Heart left ventricle (tissue), 16 donors: ENCODE results near the gene RPL37A. TPM values are rescaled to one million over a fixed set of nuclear protein-coding genes. Genes with fewer than 3 reads are reported as not detected.
A peak's percentile ranks its signal among the peaks of the same experiment; 100 is the strongest.

Experiments used
- ATAC-seq, 4 donors: fragments of 200-7000 bp; cut with Tn5 transposase; one replicate each; pipeline ENCODE4 v1.9.1; 2020 to 2022; ENCODE audit warnings: moderate library complexity in 4 of 4, mild to moderate bottlenecking in 3 of 4, moderate number of reproducible peaks in 1 of 4
- DNase-seq, 5 donors: peaks; one replicate each; pipeline ENCODE4 v3.0.0-alpha.2; 2020
- H3K27ac ChIP-seq, 12 donors: fragments of 200-600 bp; sonication (generic) in 4 of 12; one replicate each; pipeline versions ENCODE4 v1.5.0 to v1.8.0; 2016 to 2022; ENCODE audit warnings: mild to moderate bottlenecking in 2 of 12
- H3K27me3 ChIP-seq, 9 donors: fragments of 200-600 bp; sonication (generic) in 2 of 9; one replicate each; pipeline versions ENCODE4 v1.5.1 to v1.8.0; 2016 to 2022; ENCODE audit warnings: mild to moderate bottlenecking in 3 of 9
- H3K36me3 ChIP-seq, 9 donors: fragments of 200-600 bp; sonication (generic) in 2 of 9; one replicate each; pipeline versions ENCODE4 v1.5.0 to v1.8.0; 2018 to 2022; ENCODE audit warnings: mild to moderate bottlenecking in 2 of 9
- H3K4me1 ChIP-seq, 12 donors: fragments of 200-600 bp; sonication (generic) in 4 of 12; one replicate each; pipeline versions ENCODE4 v1.5.0 to v1.8.0; 2016 to 2022; ENCODE audit warnings: mild to moderate bottlenecking in 3 of 12
- H3K4me3 ChIP-seq, 12 donors: fragments of 200-600 bp; sonication (generic) in 4 of 12; one replicate each; pipeline versions ENCODE4 v1.5.0 to v1.8.0; 2017 to 2022; ENCODE audit warnings: mild to moderate bottlenecking in 9 of 12, moderate library complexity in 4 of 12
- H3K9me3 ChIP-seq, 12 donors: fragments of 200-600 bp; sonication (generic) in 4 of 12; one replicate each; pipeline versions ENCODE4 v1.5.0 to v1.8.0; 2016 to 2022; ENCODE audit warnings: mild to moderate bottlenecking in 1 of 12
- CTCF ChIP-seq, 12 donors: fragments of 200-600 bp; sonication (generic) in 4 of 12; IDR thresholded peaks; one replicate each; pipeline versions ENCODE4 v1.5.0 to v1.8.0; 2018 to 2022; ENCODE audit warnings: antibody characterized with exemption in 12 of 12, mild to moderate bottlenecking in 5 of 12
- POLR2A ChIP-seq, 2 donors: fragments of 450-650 bp; IDR thresholded peaks; one replicate each; pipeline ENCODE4 v1.6.1; 2017; ENCODE audit warnings: antibody characterized with exemption in 2 of 2, mild to moderate bottlenecking in 2 of 2, moderate library complexity in 2 of 2
- WGBS, 4 donors: extraction: QIAGEN DNeasy Blood & Tissue Kit in 2 of 4; methylation state at CpG; one replicate each; pipeline versions ENCODE4 v1.1.5 to v1.1.7; 2013 to 2018; 5-methylcytosine and 5-hydroxymethylcytosine counted together
- intact Hi-C, 10 donors: fragments of 100-400 bp; cut with DNase I; formaldehyde crosslinking; loops; one replicate each; pipeline versions ENCODE4 v1.11.1 to v1.14.2; 2022
- polyA plus RNA-seq, 2 donors: library from polyadenylated mRNA; stranded (reverse); fragments of 200-250 nt; gene quantifications; one replicate each; pipeline ENCODE4 v1.2.3, GENCODE V29; 2013
- total RNA-seq, 9 donors: library from RNA; depleted of rRNA in 2 of 9; stranded (reverse); fragments of >200 nt in 2 of 9; fragmentation: NEBNext Ultra II Directional in 3 of 9; extraction: Animal tissue kit (Norgen Biotek cat#: 25700) in 3 of 9; gene quantifications; one replicate each; pipeline versions ENCODE4 v1.1.0 to v1.2.4, GENCODE V29; 2016 to 2023
- donor health status: ischemic (EF 13 %, LVEDD 7.1; RV severe dilation, severe dysfunction).
- donor health status: healthy with polysubstance abuse.
- donor health status: DM: no; HTN: yes; CAD: no.
- donor health status: DM: no; HTN: no; CAD: no.
- donor health status: ischemic (EF 25% LVEDD 6.9; RV normal size, moderate dysfunction).
- donor health status: ischemic (EF 25% LVEDD 5.7; RV mildly dilated, moderate dysfunction).
- donor health status: healthy.
- donor health status: DM: yes; HTN: yes; CAD: no.
- donor health status: ischemic (EF 35%, LVEDD 5.7; RV mildly dilated, moderate dysfunction).
- donor health status: nonischemic (EF 11% LVEDD 7.7; RV severe dilation, severe dysfunction).
- donor health status: DM: yes; HTN: yes; CAD: no.
- donor health status: PGD.
- donor health status: ischemic (EF 29% LVEDD 5.4; RV normal size, mild dysfunction).
- donor health status: nonischemic (EF 23%, LVEDD 6.1; RV moderate dilation, normal function).

Gene RPL37A
- total and polyA plus RNA-seq, 11 donors = 602 to 3,426 (median 1,988) TPM

- H3K36me3 ChIP-seq = no peaks in the 10 kb centered on the region
- ATAC-seq (no peak), DNase-seq (no peak)
- peaks cover 0 to 14% (median 4%) of the 10 kb centered on the region in 12 donors for H3K4me1 ChIP-seq
- no peaks in the 10 kb centered on the region for H3K27me3 ChIP-seq
- H3K27ac ChIP-seq = no peak overlapping the region
- 71 to 89% (median 88%) methylated on average over 3 to 4 of the region's 4 CpGs for WGBS, 4 donors
- TF ChIP-seq POLR2A (IDR thresholded peaks at IDR 0.05) (no peak), CTCF (IDR thresholded peaks at IDR 0.05) (no peak)
- H3K4me3 ChIP-seq = no peak overlapping the region
- intact Hi-C loops = loop anchor here in 2 of 10 donors (10.0 kb wide), 2 partner anchors 995 to 1215 kb away; no protein-coding TSS in a partner anchor
- H3K9me3 ChIP-seq = peaks cover 0 to 5% (median 0%) of the 10 kb centered on the region in 12 donors
Observed at GRCh38 chr2:216520112-216520511, 21.5 kb downstream of the RPL37A start.

- ATAC-seq (no peak), DNase-seq (no peak)
- Histone ChIP-seq H3K36me3 (no peaks in the 10 kb centered on the region), H3K27me3 (no peaks in the 10 kb centered on the region), H3K27ac (no peak overlapping the region), H3K4me1 (peaks cover 0 to 30% (median 10%) of the 10 kb centered on the region in 12 donors), H3K9me3 (peaks cover 0 to 5% (median 0%) of the 10 kb centered on the region in 12 donors), H3K4me3 (no peak overlapping the region)
- intact Hi-C loops = loop anchor here in 2 of 10 donors (10.0 kb wide), 2 partner anchors 992 to 1212 kb away; no protein-coding TSS in a partner anchor
- 91 to 100% (median 95%) methylated on average over 1 of the region's 1 CpG for WGBS, 4 donors
- TF ChIP-seq POLR2A (IDR thresholded peaks at IDR 0.05) (no peak), CTCF (IDR thresholded peaks at IDR 0.05) (no peak)
Observed at GRCh38 chr2:216522892-216523502, 24.4 kb downstream of the RPL37A start.

GRCh38 chr2:216525972-216526371 is 27.3 kb downstream of the RPL37A start:
- peaks cover 0 to 22% (median 6%) of the 10 kb centered on the region in 12 donors for H3K4me1 ChIP-seq
- DNase-seq (no peak), ATAC-seq (peak in 3 of 4 donors; percentile 60 to 83 (median 63))
- TF ChIP-seq POLR2A (IDR thresholded peaks at IDR 0.05) = no peak
- no peak for TF ChIP-seq CTCF (IDR thresholded peaks at IDR 0.05)
- 54 to 62% (median 61%) methylated on average over 4 of the region's 4 CpGs for WGBS, 4 donors
- no peaks in the 10 kb centered on the region for H3K36me3 ChIP-seq
- peak overlapping the region in 4 of 12 donors; percentile 3 to 19 (median 13) for H3K27ac ChIP-seq
- H3K27me3 ChIP-seq = no peaks in the 10 kb centered on the region
- no peak overlapping the region for H3K4me3 ChIP-seq
- H3K9me3 ChIP-seq = peaks cover 0 to 5% (median 0%) of the 10 kb centered on the region in 12 donors
- intact Hi-C loops = loop anchor here in 2 of 10 donors (10.0 kb wide), 2 partner anchors 989 to 1209 kb away; no protein-coding TSS in a partner anchor

GRCh38 chr2:216526939-216527338 is 28.3 kb downstream of the RPL37A start:
- Histone ChIP-seq H3K27me3 (no peaks in the 10 kb centered on the region), H3K4me1 (peaks cover 0 to 24% (median 8%) of the 10 kb centered on the region in 12 donors), H3K4me3 (no peak overlapping the region), H3K36me3 (no peaks in the 10 kb centered on the region), H3K9me3 (peaks cover 0 to 5% (median 0%) of the 10 kb centered on the region in 12 donors), H3K27ac (no peak overlapping the region)
- DNase-seq (no peak), ATAC-seq (no peak)
- TF ChIP-seq POLR2A (IDR thresholded peaks at IDR 0.05) (no peak), CTCF (IDR thresholded peaks at IDR 0.05) (no peak)
- intact Hi-C loops = loop anchor here in 2 of 10 donors (10.0 kb wide), 2 partner anchors 988 to 1208 kb away; no protein-coding TSS in a partner anchor
- WGBS, 4 donors = 90 to 100% (median 97%) methylated on average over 1 of the region's 1 CpG
